ENCODE results near the gene CPSF7. TPM values are rescaled to one million over a fixed set of nuclear protein-coding genes. Genes with fewer than 3 reads are reported as not detected.

The CPSF7 gene
- total RNA-seq, 1 experiment from 2014 or later: 96.1 TPM

GRCh38 chr11:61425367-61426131 is 4.2 kb downstream of the CPSF7 start:
- Histone ChIP-seq H3K4me1 (ENCODE audit: control insufficient read depth, insufficient read depth, low read length) (peaks cover 8% of the 10 kb centered on the region), H3K36me3 (ENCODE audit: control insufficient read depth, insufficient read depth, low read length) (peaks cover 54% of the 10 kb centered on the region), H3K9me3 (ENCODE audit: control insufficient read depth, insufficient read depth, low read depth, low read length) (no peaks in the 10 kb centered on the region), H3K27ac (ENCODE audit: low read length) (no peak overlapping the region), H3K4me3 (ENCODE audit: low read depth in 2 of 2, low read length in 2 of 2) (no peak overlapping the region), H3K27me3 (ENCODE audit: control insufficient read depth, insufficient read depth, low read length) (no peaks in the 10 kb centered on the region)
- TF ChIP-seq TCF7L2 (IDR thresholded peaks at IDR 0.05; ENCODE audit: low read depth, low read length): no peak
- TF ChIP-seq SIN3A (IDR thresholded peaks at IDR 0.05; ENCODE audit: borderline replicate concordance, insufficient read depth, low read depth, low read length): no peak
- TF ChIP-seq REST (IDR thresholded peaks at IDR 0.05; ENCODE audit: insufficient read depth in 1 of 2, low read depth in 2 of 2, low read length in 1 of 2): no peak
- TF ChIP-seq, protein P1, sequence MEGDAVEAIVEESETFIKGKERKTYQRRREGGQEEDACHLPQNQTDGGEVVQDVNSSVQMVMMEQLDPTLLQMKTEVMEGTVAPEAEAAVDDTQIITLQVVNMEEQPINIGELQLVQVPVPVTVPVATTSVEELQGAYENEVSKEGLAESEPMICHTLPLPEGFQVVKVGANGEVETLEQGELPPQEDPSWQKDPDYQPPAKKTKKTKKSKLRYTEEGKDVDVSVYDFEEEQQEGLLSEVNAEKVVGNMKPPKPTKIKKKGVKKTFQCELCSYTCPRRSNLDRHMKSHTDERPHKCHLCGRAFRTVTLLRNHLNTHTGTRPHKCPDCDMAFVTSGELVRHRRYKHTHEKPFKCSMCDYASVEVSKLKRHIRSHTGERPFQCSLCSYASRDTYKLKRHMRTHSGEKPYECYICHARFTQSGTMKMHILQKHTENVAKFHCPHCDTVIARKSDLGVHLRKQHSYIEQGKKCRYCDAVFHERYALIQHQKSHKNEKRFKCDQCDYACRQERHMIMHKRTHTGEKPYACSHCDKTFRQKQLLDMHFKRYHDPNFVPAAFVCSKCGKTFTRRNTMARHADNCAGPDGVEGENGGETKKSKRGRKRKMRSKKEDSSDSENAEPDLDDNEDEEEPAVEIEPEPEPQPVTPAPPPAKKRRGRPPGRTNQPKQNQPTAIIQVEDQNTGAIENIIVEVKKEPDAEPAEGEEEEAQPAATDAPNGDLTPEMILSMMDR (IDR thresholded peaks at IDR 0.05): no peak
- TF ChIP-seq POLR2AphosphoS5 (IDR thresholded peaks at IDR 0.05; ENCODE audit: low read depth, low read length): no peak
- intact Hi-C loops (cut with micrococcal nuclease; ENCODE audit: unreplicated experiment): no loop called here
- DNase-seq (ENCODE audit: low read depth, low spot score): no peak
- ATAC-seq: no peak
- ChIA-PET POLR2A (interaction anchor here (0.6 to 1.2 kb wide), 2 partner anchors 11 to 13 kb away, joined by 8 to 10 read pairs; no protein-coding TSS in a partner anchor), CTCF (interaction anchor here (0.6 kb wide), 1 partner anchor 53 kb away, joined by 3 read pairs; no protein-coding TSS in a partner anchor)
- in situ Hi-C loops (cut with HindIII; ENCODE audit: low pct_unique_long_range_greater_than_20kb, low sequenced_read_pairs): no loop called here
- no TSS peak for BruUV-seq (replicated peaks)

DNA sequence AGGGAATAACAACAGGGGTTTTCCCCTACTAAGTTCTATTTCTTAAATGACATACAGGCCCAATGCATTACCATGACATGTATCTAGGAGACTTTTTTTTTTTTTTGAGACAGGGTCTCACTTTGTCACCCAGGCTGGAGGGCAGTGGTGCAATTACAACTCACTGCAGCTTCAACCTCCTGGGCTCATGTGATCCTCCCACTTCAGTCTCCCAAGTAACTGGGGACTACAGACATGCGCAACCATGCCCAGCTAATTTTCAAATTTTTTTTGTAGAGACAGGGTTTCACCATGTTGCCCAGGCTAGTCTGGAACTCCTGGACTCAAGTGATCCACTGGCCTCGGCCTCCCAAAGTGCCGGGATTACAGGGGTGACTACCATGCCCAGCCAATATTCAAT is 7.5 kb downstream of the CPSF7 start:
- in situ Hi-C loops (cut with HindIII; ENCODE audit: low pct_unique_long_range_greater_than_20kb, low sequenced_read_pairs) (no loop called here), intact Hi-C loops (cut with micrococcal nuclease; ENCODE audit: unreplicated experiment) (no loop called here)
- Histone ChIP-seq H3K4me3 (ENCODE audit: low read depth in 2 of 2, low read length in 2 of 2) (no peak overlapping the region), H3K27me3 (ENCODE audit: control insufficient read depth, insufficient read depth, low read length) (no peaks in the 10 kb centered on the region), H3K36me3 (ENCODE audit: control insufficient read depth, insufficient read depth, low read length) (peaks cover 61% of the 10 kb centered on the region), H3K4me1 (ENCODE audit: control insufficient read depth, insufficient read depth, low read length) (no peaks in the 10 kb centered on the region), H3K9me3 (ENCODE audit: control insufficient read depth, insufficient read depth, low read depth, low read length) (no peaks in the 10 kb centered on the region), H3K27ac (ENCODE audit: low read length) (no peak overlapping the region)
- POLR2A ChIA-PET: interaction anchor here (0.6 kb wide), 1 partner anchor 128 kb away, joined by 9 read pairs; no protein-coding TSS in a partner anchor
- BruUV-seq (replicated peaks): no TSS peak
- CTCF ChIA-PET: interaction anchor here (0.7 kb wide), 2 partner anchors 13 to 224 kb away, joined by 5 read pairs; no protein-coding TSS in a partner anchor
- TF ChIP-seq SIN3A (IDR thresholded peaks at IDR 0.05; ENCODE audit: borderline replicate concordance, insufficient read depth, low read depth, low read length) (no peak), TCF7L2 (IDR thresholded peaks at IDR 0.05; ENCODE audit: low read depth, low read length) (no peak), POLR2AphosphoS5 (IDR thresholded peaks at IDR 0.05; ENCODE audit: low read depth, low read length) (no peak), REST (IDR thresholded peaks at IDR 0.05; ENCODE audit: insufficient read depth in 1 of 2, low read depth in 2 of 2, low read length in 1 of 2) (no peak)
- TF ChIP-seq, protein P1 (IDR thresholded peaks at IDR 0.05): no peak
- DNase-seq (ENCODE audit: low read depth, low spot score): no peak
- no peak for ATAC-seq
